Endometrial microvascular endothelial cells (primary cell): ENCODE data around the gene CACNG8. TPM values are rescaled to one million over a fixed set of nuclear protein-coding genes. Genes with fewer than 3 reads are reported as not detected.
"Not testable (repeated sequence)": the region's sequence is repeated elsewhere in the genome, so short reads cannot be mapped to it uniquely, and the experiment has no call there.

Experiments used
- in situ Hi-C: cut with HindIII; loops from 2 replicates; pipeline ENCODE4 v1.10.0; 2017; ENCODE audit warnings: low sequenced_read_pairs, low pct_unique_long_range_greater_than_20kb; ENCODE audit errors: inconsistent ontology term
- total RNA-seq: library from RNA; depleted of rRNA; stranded (reverse); fragments of >200 nt; gene quantifications from one replicate; pipeline ENCODE4 v1.2.3, GENCODE V29; 2015; ENCODE audit errors: inconsistent ontology term

The CACNG8 gene
- total RNA-seq = 0.09 TPM

- in situ Hi-C loops = no loop called here
Observed at GRCh38 chr19:53962887-53963431, at the start of gene CACNG8. TSS of gene CACNG8 (plus strand) at chr19:53962937.

- in situ Hi-C loops = loop anchor here (25.0 kb wide), 1 partner anchor 122 kb away; no protein-coding TSS in a partner anchor
Observed at GRCh38 chr19:53915000-53915399, 47.7 kb upstream of the CACNG8 start.

GRCh38 chr19:53916004-53916403 is 46.7 kb upstream of the CACNG8 start:
- in situ Hi-C loops = loop anchor here (25.0 kb wide), 1 partner anchor 121 kb away; no protein-coding TSS in a partner anchor

GRCh38 chr19:53917356-53917755 is 45.4 kb upstream of the CACNG8 start:
- in situ Hi-C loops = loop anchor here (25.0 kb wide), 1 partner anchor 120 kb away; no protein-coding TSS in a partner anchor

GRCh38 chr19:53927739-53928138 is 35.0 kb upstream of the CACNG8 start:
- in situ Hi-C loops = no loop called here

GRCh38 chr19:53936029-53936428 is 26.7 kb upstream of the CACNG8 start:
- in situ Hi-C loops = no loop called here

- in situ Hi-C loops = no loop called here
Observed at GRCh38 chr19:53942001-53942786, 20.5 kb upstream of the CACNG8 start.

GRCh38 chr19:53944416-53944815 is 18.3 kb upstream of the CACNG8 start:
- in situ Hi-C loops = no loop called here

GRCh38 chr19:53944933-53945332 is 17.8 kb upstream of the CACNG8 start:
- in situ Hi-C loops = no loop called here

GRCh38 chr19:53945441-53945840 is 17.3 kb upstream of the CACNG8 start:
- in situ Hi-C loops = no loop called here

- in situ Hi-C loops = no loop called here
Observed at GRCh38 chr19:53945998-53946397, 16.7 kb upstream of the CACNG8 start.

GRCh38 chr19:53947624-53948023 is 15.1 kb upstream of the CACNG8 start:
- in situ Hi-C loops = no loop called here

- in situ Hi-C loops = not testable (repeated sequence)
Observed at GRCh38 chr19:53948611-53949010, 14.1 kb upstream of the CACNG8 start.

- in situ Hi-C loops = loop anchor here (10.0 kb wide), 1 partner anchor 47 kb away; the partner anchor contains the start of gene CACNG7
Observed at GRCh38 chr19:53951436-53951835, 11.3 kb upstream of the CACNG8 start.

- in situ Hi-C loops = loop anchor here (10.0 kb wide), 1 partner anchor 47 kb away; the partner anchor contains the start of gene CACNG7
Observed at GRCh38 chr19:53951947-53952346, 10.8 kb upstream of the CACNG8 start.

GRCh38 chr19:53953383-53953782 is 9.4 kb upstream of the CACNG8 start:
- in situ Hi-C loops = loop anchor here (10.0 kb wide), 1 partner anchor 49 kb away; the partner anchor contains the start of gene CACNG7

- in situ Hi-C loops = loop anchor here (10.0 kb wide), 1 partner anchor 53 kb away; the partner anchor contains the start of gene CACNG7
Observed at GRCh38 chr19:53957448-53958167, 5.1 kb upstream of the CACNG8 start.

GRCh38 chr19:53958168-53958571 is 4.6 kb upstream of the CACNG8 start:
- in situ Hi-C loops = loop anchor here (10.0 kb wide), 1 partner anchor 53 kb away; the partner anchor contains the start of gene CACNG7
